Bronchial epithelial cell (primary cell): ENCODE results near the gene APOBEC3H. TPM values are rescaled to one million over a fixed set of nuclear protein-coding genes. Genes with fewer than 3 reads are reported as not detected.
A peak's percentile ranks its signal among the peaks of the same experiment; 100 is the strongest.

ENCODE experiments used
- DNase-seq: peaks from one replicate; pipeline ENCODE4 v3.0.0-alpha.2; 2010; ENCODE audit warnings: low read depth
- FAIRE-seq: peaks from 2 replicates; lab custom pipeline; 2011; peaks lifted over from hg19 to GRCh38; lab: Jason Lieb, UNC
- H3K27me3 ChIP-seq: 2 replicates; pipeline ENCODE4 v1.5.1; 2011; ENCODE audit warnings: low read length; ENCODE audit not compliant: control insufficient read depth, insufficient read depth
- H3K36me3 ChIP-seq: 2 replicates; pipeline ENCODE4 v1.5.1; 2011; ENCODE audit warnings: low read length; ENCODE audit not compliant: control insufficient read depth, insufficient read depth
- H3K4me3 ChIP-seq: 2 replicates; pipeline ENCODE4 v1.5.1; 2011; ENCODE audit warnings: mild to moderate bottlenecking, low read depth, low read length, control low read depth
- total RNA-seq: library from RNA; depleted of rRNA; stranded (reverse); fragments of >200 nt; gene quantifications from 2 replicates; pipeline ENCODE4 v1.2.1, GENCODE V29; 2014
- TF ChIP-seq, protein P1 (sequence below): IDR thresholded peaks from 2 replicates; pipeline ENCODE4 v1.5.1; 2011; ENCODE audit warnings: mild to moderate bottlenecking, moderate library complexity, low read length, control low read depth, inconsistent platforms; ENCODE audit not compliant: insufficient read depth, severe bottlenecking

Gene APOBEC3H
- total RNA-seq, 1 donor from 2014 or later, result 0.26 TPM

- Histone ChIP-seq H3K27me3 (peaks cover 4% of the 10 kb centered on the region), H3K4me3 (no peak overlapping the region), H3K36me3 (no peaks in the 10 kb centered on the region)
- DNase-seq (no peak), FAIRE-seq (no peak)
- TF ChIP-seq, protein P1, sequence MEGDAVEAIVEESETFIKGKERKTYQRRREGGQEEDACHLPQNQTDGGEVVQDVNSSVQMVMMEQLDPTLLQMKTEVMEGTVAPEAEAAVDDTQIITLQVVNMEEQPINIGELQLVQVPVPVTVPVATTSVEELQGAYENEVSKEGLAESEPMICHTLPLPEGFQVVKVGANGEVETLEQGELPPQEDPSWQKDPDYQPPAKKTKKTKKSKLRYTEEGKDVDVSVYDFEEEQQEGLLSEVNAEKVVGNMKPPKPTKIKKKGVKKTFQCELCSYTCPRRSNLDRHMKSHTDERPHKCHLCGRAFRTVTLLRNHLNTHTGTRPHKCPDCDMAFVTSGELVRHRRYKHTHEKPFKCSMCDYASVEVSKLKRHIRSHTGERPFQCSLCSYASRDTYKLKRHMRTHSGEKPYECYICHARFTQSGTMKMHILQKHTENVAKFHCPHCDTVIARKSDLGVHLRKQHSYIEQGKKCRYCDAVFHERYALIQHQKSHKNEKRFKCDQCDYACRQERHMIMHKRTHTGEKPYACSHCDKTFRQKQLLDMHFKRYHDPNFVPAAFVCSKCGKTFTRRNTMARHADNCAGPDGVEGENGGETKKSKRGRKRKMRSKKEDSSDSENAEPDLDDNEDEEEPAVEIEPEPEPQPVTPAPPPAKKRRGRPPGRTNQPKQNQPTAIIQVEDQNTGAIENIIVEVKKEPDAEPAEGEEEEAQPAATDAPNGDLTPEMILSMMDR, result no peak
Observed at GRCh38 chr22:39150848-39151215, 53.8 kb downstream of the APOBEC3H start.

DNA sequence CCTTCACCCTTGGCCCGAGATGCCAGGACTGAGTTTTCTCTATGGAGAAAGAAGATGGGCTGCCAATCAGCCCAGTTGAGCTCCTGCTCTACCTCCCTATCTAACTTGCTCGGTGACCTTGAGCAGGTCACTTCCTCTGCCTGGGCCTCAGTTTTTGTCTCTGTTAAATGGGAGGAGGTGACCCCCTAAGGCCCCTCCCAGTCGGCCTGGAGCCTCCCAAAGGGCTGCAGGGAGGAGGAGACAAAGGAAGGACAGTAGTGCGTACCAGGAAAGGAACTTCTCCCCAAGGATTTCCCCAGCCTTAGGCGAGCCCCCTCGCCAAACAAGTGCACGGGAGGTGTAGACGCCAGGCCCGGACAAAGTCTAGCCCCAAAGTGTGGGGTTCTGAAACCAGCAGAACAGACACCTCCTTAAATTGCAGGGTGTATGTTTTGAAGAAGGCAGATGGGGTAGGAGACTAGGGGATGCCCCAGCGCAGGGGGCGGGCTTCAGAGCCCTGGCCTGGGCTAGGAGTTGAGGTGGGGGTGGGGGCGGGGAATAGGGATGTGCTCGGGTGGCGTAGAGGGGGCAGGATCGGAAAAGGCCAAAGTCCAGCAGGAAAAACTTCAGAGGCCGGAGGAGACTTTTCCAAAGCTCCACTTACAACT is 54.4 kb downstream of the APOBEC3H start:
- Histone ChIP-seq H3K36me3 (no peaks in the 10 kb centered on the region), H3K4me3 (no peak overlapping the region), H3K27me3 (peaks cover 4% of the 10 kb centered on the region)
- no peak for DNase-seq
- FAIRE-seq, result no peak
- TF ChIP-seq, protein P1, result no peak

DNA sequence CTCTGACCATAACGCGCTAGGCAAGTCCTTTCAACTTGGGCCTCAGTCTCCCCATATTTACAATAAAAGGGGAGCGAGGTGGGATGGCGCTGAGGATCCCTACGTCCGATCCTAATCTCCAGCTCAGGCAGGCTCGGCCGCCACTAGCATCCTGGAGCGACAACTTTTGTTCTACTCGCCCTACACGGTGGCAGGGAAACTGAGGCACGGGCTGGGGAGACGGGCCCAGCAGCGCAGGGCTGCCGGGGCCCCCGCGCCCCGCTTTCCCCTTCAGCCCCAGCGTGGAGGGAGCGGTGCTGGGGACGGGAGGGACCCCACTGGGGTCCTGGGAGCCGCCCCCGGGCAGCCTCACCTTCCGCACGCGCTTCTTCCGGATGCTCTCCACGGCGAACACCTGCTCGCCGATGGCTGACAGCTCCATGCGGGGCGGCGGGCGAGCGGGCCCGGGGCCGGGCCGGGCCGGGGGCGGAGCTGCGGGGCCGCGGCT is 55.0 kb downstream of the APOBEC3H start:
- Histone ChIP-seq H3K36me3 (no peaks in the 10 kb centered on the region), H3K27me3 (peaks cover 4% of the 10 kb centered on the region), H3K4me3 (peak overlapping the region; percentile 44)
- TF ChIP-seq, protein P1, result no peak
- DNase-seq (no peak), FAIRE-seq (no peak)

DNA sequence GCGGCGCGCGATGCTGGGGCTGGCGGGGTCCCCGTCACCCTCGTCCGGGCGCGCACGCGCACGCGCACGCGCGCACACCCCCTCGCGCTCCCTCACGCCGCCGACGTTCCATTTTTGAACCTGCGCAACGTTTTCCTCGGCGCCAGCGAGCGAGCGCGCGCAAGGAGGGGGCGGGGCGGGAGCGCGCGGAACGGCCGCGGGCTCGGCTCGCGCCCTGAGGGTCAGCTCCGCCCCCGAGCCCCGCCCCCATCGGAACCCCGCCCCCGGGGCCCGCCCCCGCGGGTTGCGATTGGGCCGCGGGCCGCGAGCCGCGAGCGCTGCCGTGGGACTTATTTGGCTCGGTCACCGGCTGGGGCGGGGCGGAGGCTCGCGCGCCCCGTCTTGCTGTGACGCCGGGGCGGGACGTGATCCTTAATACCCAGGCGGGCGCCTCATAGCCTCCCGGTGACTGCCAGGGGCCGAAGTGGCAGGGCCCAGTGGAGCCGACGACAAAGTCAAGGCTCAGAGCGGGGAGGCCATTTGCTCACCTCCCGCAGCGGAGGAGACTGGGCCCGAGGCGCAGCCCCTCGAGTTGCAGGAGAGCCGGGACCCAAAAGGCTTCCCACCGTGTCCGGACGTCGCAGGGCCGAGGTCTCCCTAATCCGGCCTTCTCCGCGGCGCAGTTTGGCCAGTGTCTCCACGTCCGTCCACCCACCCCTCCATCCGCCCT is 55.6 kb downstream of the APOBEC3H start, which contains the start of gene CBX7:
Gene CBX7 (minus strand): TSS at position 170 of the 709 bp plus-strand sequence. CDS start 236 bp downstream, outside the sequence.
- peak within 1 kb of the TSS; percentile 44 for H3K4me3 ChIP-seq
- H3K36me3 ChIP-seq, result no peaks in the 10 kb centered on the region
- FAIRE-seq (no peak), DNase-seq (peak; percentile 53)
- TF ChIP-seq, protein P1, result no peak
- peaks cover 4% of the 10 kb centered on the region for H3K27me3 ChIP-seq

DNA sequence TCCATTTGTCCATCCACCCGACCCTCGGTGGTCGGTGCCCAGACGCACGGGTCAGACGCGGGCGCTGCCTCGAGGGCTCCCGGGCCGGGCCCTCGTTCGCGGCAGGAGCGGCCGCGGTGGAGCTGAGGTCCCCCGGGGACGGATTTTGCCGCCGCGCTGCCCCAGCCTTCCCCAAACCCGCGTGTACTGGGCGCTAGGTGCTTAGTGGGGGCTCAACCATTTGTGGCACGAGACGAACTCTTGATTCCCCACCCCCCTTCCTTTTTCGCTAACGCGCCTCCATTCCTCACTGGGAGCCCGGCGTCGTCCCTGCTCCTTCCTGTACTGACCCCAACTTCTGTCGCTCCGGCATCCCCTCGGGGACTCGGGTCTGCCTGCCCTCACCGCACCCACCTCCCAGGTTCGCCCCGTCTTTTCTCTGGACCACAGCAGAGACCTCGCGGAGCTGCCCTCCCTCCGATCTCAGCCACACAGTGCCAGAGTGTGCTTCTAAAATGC is 56.2 kb downstream of the APOBEC3H start:
- no peak for DNase-seq
- TF ChIP-seq, protein P1, result no peak
- no peak for FAIRE-seq
- Histone ChIP-seq H3K36me3 (no peaks in the 10 kb centered on the region), H3K4me3 (peak overlapping the region; percentile 44), H3K27me3 (peaks cover 4% of the 10 kb centered on the region)

Other genes with a start within 250 kb of the APOBEC3H start
- gene CBX6, start 225.0 kb upstream of the APOBEC3H start, total RNA-seq, result 6.8 and 8.4 TPM in 2 replicates
- gene APOBEC3A, start 139.6 kb upstream of the APOBEC3H start, total RNA-seq, result not detected in 2 replicates
- gene APOBEC3B, start 114.9 kb upstream of the APOBEC3H start, total RNA-seq, result 0.26 TPM in 1 of 2 replicates, not detected in the other
- 4.1 and 4.2 TPM in 2 replicates for gene APOBEC3C, start 83.0 kb upstream of the APOBEC3H start, total RNA-seq
- 0.26 TPM in 1 of 2 replicates, not detected in the other for gene APOBEC3D, start 76.1 kb upstream of the APOBEC3H start, total RNA-seq
- gene APOBEC3F, start 56.4 kb upstream of the APOBEC3H start, total RNA-seq, result 0.79 and 2.0 TPM in 2 replicates
- 1.2 and 3.4 TPM in 2 replicates for gene APOBEC3G, start 20.0 kb upstream of the APOBEC3H start, total RNA-seq
- gene CBX7, start 55.4 kb downstream of the APOBEC3H start, total RNA-seq, result 1.8 and 2.1 TPM in 2 replicates
- 1.1 and 5.6 TPM in 2 replicates for gene PDGFB, start 147.7 kb downstream of the APOBEC3H start, total RNA-seq
- 5,727 and 8,485 TPM in 2 replicates for gene RPL3, start 222.4 kb downstream of the APOBEC3H start, total RNA-seq